ENCODE results near the gene PRAME.

PRAME gene

GRCh38 chr22:22550789-22551434 is 8.2 kb downstream of the PRAME start:
- no peak for TF ChIP-seq CTCF (IDR thresholded peaks at IDR 0.05)

GRCh38 chr22:22548910-22549309 is 10.2 kb downstream of the PRAME start:
- no peak for TF ChIP-seq CTCF (IDR thresholded peaks at IDR 0.05)

- TF ChIP-seq CTCF (IDR thresholded peaks at IDR 0.05) = no peak
Observed at GRCh38 chr22:22548317-22548716, 10.7 kb downstream of the PRAME start.

- TF ChIP-seq CTCF (IDR thresholded peaks at IDR 0.05) = no peak
Observed at GRCh38 chr22:22547692-22548300, 11.3 kb downstream of the PRAME start.

- no peak for TF ChIP-seq CTCF (IDR thresholded peaks at IDR 0.05)
Observed at GRCh38 chr22:22547226-22547625, 11.8 kb downstream of the PRAME start.

- no peak for TF ChIP-seq CTCF (IDR thresholded peaks at IDR 0.05)
Observed at GRCh38 chr22:22546490-22546889, 12.6 kb downstream of the PRAME start.

- no peak for TF ChIP-seq CTCF (IDR thresholded peaks at IDR 0.05)
Observed at GRCh38 chr22:22545084-22545483, 14.0 kb downstream of the PRAME start.

All from LNCAP (cell line).